ENCODE data around the gene SALL2.
A peak's percentile ranks its signal among the peaks of the same experiment; 100 is the strongest.

The SALL2 gene

GRCh38 chr14:21529515-21529914 is 3.4 kb upstream of the SALL2 start:
- POLR2A ChIA-PET = interaction anchor here (0.6 kb wide), 1 partner anchor 74 kb away, joined by 3 read pairs; the partner anchor contains the start of gene CHD8
- CTCF ChIA-PET = no interaction called here
- TF ChIP-seq CTCF (IDR thresholded peaks at IDR 0.05; ENCODE audit: insufficient read depth, low read length, missing control alignments) = no peak
- no peak overlapping the region for H3K4me3 ChIP-seq (ENCODE audit: low read depth, low read length)
- no peak for DNase-seq (ENCODE audit: low read depth, low spot score)

DNA sequence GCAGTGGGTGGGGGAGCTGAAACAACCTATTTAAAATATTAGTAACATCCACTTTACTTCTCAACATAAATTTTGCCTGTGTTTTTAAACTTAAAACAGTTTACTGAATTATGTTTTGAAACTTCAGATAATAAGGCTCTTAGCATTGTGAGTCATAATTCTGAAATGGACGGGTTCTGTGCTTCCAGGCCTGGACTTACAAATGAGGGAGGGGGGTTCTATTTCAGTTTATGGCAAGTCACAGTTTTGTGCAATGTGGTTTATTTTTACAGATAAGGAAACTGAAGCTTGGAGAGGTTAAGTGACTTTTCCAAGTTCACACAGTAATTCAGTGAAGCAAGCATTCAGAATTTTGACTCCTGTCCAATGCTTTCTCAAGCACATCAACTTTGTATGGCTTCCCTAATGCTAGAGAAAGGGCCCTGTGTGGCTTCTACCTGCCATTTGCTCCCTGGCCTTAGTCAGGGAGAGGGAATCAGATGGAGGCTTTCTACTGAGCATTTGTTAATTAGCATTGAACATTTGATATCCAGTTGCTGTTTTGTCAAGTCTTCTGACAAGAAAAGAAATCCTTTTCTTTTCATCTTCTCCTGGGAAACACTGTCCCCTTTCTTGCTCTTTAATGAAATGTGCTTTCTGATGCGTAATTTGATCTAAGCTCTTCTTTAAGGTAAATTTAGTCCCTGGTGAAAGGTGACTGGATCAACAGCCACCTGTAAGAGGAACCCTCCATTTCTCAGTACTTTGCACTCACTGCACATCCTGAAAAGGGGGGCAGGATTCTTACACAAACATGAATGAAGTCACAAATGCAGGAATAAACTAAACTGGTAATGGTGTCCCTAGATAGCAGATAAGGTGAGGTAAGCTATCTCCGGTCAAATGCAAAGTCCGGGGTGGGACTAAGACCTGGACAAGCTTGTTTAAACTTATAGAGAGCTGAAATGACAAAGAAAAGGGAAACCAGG is 2.5 kb upstream of the SALL2 start:
- no peak for TF ChIP-seq CTCF (IDR thresholded peaks at IDR 0.05; ENCODE audit: insufficient read depth, low read length, missing control alignments)
- POLR2A ChIA-PET = interaction anchor here (0.6 kb wide), 1 partner anchor 73 kb away, joined by 3 read pairs; the partner anchor contains the start of gene CHD8
- no peak overlapping the region for H3K4me3 ChIP-seq (ENCODE audit: low read depth, low read length)
- DNase-seq (ENCODE audit: low read depth, low spot score) = no peak
- CTCF ChIA-PET = interaction anchor here (1.0 kb wide), 1 partner anchor 29 kb away, joined by 3 read pairs; no protein-coding TSS in a partner anchor

GRCh38 chr14:21527318-21527679 is 1.2 kb upstream of the SALL2 start:
- ChIA-PET POLR2A (no interaction called here), CTCF (interaction anchor here (0.6 kb wide), 1 partner anchor 1198 kb away, joined by 3 read pairs; no protein-coding TSS in a partner anchor)
- DNase-seq (ENCODE audit: low read depth, low spot score) = no peak
- TF ChIP-seq CTCF (IDR thresholded peaks at IDR 0.05; ENCODE audit: insufficient read depth, low read length, missing control alignments) = no peak
- no peak overlapping the region for H3K4me3 ChIP-seq (ENCODE audit: low read depth, low read length)

DNA sequence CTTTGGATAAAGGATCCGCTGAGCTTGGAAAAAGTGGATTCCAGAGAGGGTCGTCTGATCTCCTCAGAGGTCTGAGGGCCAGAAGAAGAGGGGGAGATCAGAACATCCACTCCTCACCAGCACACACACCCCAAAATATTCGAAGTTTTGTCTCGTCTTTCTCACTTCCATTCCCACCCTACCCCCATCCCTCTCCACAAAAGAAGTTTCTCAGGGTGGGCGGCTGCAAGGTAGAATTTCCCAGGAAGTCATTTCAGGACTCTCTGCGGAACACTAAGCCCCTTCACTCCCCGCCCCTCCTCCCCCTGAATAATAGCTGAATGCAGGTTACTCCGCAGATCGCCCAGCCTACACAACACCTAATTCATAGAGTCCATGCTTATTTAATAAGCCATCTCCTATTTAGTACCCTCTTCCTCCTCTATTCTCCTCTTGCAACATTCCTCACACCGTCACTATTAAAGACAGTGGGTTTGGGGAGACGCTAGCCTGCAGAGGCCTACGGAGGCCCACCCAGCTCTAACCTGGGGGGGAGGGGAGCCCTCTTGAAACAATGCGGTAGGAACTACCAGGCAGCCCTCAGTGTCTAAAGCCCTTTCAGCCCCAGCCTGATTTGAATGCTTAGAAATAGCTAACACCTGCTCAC is 649 bp upstream of the SALL2 start:
- ChIA-PET CTCF (interaction anchor here (0.6 to 1.9 kb wide), 5 partner anchors 10 to 1197 kb away, joined by 3 to 6 read pairs (median 3); partner anchors contain the start of genes RAB2B and TOX4), POLR2A (interaction anchor here (0.8 kb wide), 2 partner anchors 25 to 28 kb away, joined by 3 to 5 read pairs; no protein-coding TSS in a partner anchor)
- DNase-seq (ENCODE audit: low read depth, low spot score) = no peak
- H3K4me3 ChIP-seq (ENCODE audit: low read depth, low read length) = peak overlapping the region; percentile 82
- no peak for TF ChIP-seq CTCF (IDR thresholded peaks at IDR 0.05; ENCODE audit: insufficient read depth, low read length, missing control alignments)

DNA sequence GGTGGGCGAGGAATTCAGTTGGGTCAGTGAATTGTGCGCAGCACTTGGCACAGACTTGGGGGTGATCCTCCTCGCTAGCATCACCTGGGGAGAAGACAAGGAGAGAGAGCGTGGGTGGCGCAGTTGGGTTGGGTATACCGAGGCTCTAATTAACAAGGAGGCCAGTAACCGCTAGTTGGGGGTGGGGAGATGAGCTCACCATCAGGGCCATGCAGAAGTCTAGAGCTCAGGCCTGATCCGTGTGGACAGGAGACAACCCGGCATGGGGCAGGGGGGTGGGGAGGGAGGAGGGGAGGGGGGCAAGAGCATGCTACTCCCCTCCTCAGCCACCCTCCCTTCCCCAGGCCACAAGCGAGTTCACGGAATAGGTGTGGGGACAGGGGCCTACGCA is 580 bp downstream of the SALL2 start:
- no peak for DNase-seq (ENCODE audit: low read depth, low spot score)
- ChIA-PET POLR2A (interaction anchor here (0.9 kb wide), 1 partner anchor 14 kb away, joined by 5 read pairs; the partner anchor contains the start of gene METTL3), CTCF (interaction anchor here (1.0 to 1.9 kb wide), 2 partner anchors 9 to 27 kb away, joined by 3 to 6 read pairs; no protein-coding TSS in a partner anchor)
- no peak for TF ChIP-seq CTCF (IDR thresholded peaks at IDR 0.05; ENCODE audit: insufficient read depth, low read length, missing control alignments)
- H3K4me3 ChIP-seq (ENCODE audit: low read depth, low read length) = peak overlapping the region; percentile 82

Data from AG04449 (cell line).